Measurements from ENCODE around the gene RFTN1. TPM values are rescaled to one million over a fixed set of nuclear protein-coding genes. Genes with fewer than 3 reads are reported as not detected.

The RFTN1 gene
- total RNA-seq, 2 experiments from 2014 or later: 74.9 to 75.1 TPM

GRCh38 chr3:16362770-16363169 is 150.7 kb downstream of the RFTN1 start:
- no peak overlapping the region for H3K4me3 Mint-ChIP-seq
- H3K27me3 Mint-ChIP-seq: no peaks in the 10 kb centered on the region
- no peaks in the 10 kb centered on the region for H3K9me3 Mint-ChIP-seq
- peaks cover 5% of the 10 kb centered on the region for H3K4me1 Mint-ChIP-seq
- DNase-seq: no peak
- no peak overlapping the region for H3K27ac Mint-ChIP-seq
- POLR2A ChIA-PET: no interaction called here
- H3K36me3 Mint-ChIP-seq (ENCODE audit: low read depth): peaks cover 44% of the 10 kb centered on the region
- CTCF ChIA-PET: no interaction called here

GRCh38 chr3:16361087-16361486 is 152.4 kb downstream of the RFTN1 start:
- Mint-ChIP-seq H3K9me3 (no peaks in the 10 kb centered on the region), H3K4me3 (no peak overlapping the region), H3K4me1 (peaks cover 5% of the 10 kb centered on the region), H3K36me3 (ENCODE audit: low read depth) (peaks cover 47% of the 10 kb centered on the region), H3K27ac (no peak overlapping the region), H3K27me3 (no peaks in the 10 kb centered on the region)
- POLR2A ChIA-PET: interaction anchor here (1.1 kb wide), 1 partner anchor 10 kb away, joined by 3 read pairs; no protein-coding TSS in a partner anchor
- CTCF ChIA-PET: interaction anchor here (0.6 kb wide), 1 partner anchor 93 kb away, joined by 5 read pairs; no protein-coding TSS in a partner anchor
- no peak for DNase-seq

DNA sequence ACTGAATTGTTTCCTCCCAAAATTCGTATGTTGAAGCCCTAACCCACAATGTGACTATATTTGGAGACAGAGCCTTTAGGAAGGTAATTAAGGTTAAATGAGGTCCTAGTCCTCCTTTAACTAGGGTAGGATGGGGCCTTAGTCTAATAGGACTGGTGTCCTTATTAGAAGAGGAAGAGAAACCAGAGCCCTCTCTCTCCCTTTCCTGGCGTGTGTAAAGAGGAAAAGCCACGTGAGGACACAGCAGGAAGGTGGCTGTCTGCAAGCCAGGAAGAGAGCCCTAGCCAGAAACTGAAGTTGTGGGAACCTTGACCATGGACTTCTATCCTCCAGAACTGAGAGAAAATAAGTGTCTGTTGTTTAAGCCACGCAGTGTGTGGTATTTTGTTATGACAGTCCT is 154.2 kb downstream of the RFTN1 start:
- H3K9me3 Mint-ChIP-seq: no peaks in the 10 kb centered on the region
- H3K27ac Mint-ChIP-seq: no peak overlapping the region
- H3K4me1 Mint-ChIP-seq: peaks cover 5% of the 10 kb centered on the region
- H3K27me3 Mint-ChIP-seq: no peaks in the 10 kb centered on the region
- ChIA-PET CTCF (no interaction called here), POLR2A (no interaction called here)
- no peak for DNase-seq
- no peak overlapping the region for H3K4me3 Mint-ChIP-seq
- peaks cover 48% of the 10 kb centered on the region for H3K36me3 Mint-ChIP-seq (ENCODE audit: low read depth)

DNA sequence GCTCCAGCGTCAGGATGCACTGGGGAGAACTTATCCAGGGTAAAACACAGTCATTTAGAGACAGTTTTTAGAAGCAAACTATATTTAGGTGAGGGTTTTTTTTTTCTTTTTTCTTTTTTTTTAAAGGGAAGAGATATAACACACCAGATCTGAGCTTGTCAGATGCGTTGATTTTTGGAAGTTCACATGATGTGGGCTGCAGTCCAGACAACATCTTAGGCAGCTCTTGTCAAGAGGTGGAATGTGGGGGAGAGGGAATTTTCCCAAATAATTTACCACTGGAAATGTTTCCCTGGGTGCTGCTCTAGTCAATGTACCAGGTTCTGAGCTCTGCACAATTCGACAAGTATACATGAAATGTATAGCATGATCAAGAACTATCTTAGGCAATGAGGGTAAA is 155.2 kb downstream of the RFTN1 start:
- H3K27me3 Mint-ChIP-seq: no peaks in the 10 kb centered on the region
- DNase-seq: no peak
- H3K4me1 Mint-ChIP-seq: peaks cover 5% of the 10 kb centered on the region
- H3K36me3 Mint-ChIP-seq (ENCODE audit: low read depth): peaks cover 49% of the 10 kb centered on the region
- H3K9me3 Mint-ChIP-seq: no peaks in the 10 kb centered on the region
- H3K27ac Mint-ChIP-seq: no peak overlapping the region
- no peak overlapping the region for H3K4me3 Mint-ChIP-seq
- CTCF ChIA-PET: no interaction called here
- POLR2A ChIA-PET: no interaction called here

GRCh38 chr3:16357186-16358121 is 156.0 kb downstream of the RFTN1 start:
- no peaks in the 10 kb centered on the region for H3K27me3 Mint-ChIP-seq
- no peak overlapping the region for H3K27ac Mint-ChIP-seq
- no peak for DNase-seq
- peaks cover 7% of the 10 kb centered on the region for H3K4me1 Mint-ChIP-seq
- H3K36me3 Mint-ChIP-seq (ENCODE audit: low read depth): peaks cover 45% of the 10 kb centered on the region
- H3K4me3 Mint-ChIP-seq: no peak overlapping the region
- H3K9me3 Mint-ChIP-seq: no peaks in the 10 kb centered on the region
- POLR2A ChIA-PET: no interaction called here
- CTCF ChIA-PET: no interaction called here

DNA sequence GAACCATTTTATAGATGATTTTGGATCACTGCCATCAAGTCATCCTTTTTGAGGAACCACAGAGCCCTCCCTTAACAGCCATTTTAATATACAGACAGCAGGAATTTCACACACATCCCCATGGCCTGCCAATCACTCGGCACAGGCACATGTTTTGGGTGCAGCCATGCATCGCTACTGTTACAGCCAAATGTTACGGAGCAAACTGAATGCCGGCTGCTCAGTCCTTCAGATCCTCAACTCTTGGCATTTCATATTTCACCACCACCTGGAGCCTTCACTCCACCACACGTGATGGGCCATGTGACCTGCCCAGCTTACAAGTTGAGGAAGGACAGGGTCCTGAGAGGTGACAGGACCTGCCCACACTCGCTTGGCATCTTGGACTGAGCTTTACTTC is 157.7 kb downstream of the RFTN1 start:
- H3K27me3 Mint-ChIP-seq: no peaks in the 10 kb centered on the region
- peaks cover 9% of the 10 kb centered on the region for H3K4me1 Mint-ChIP-seq
- ChIA-PET POLR2A (no interaction called here), CTCF (no interaction called here)
- no peak overlapping the region for H3K4me3 Mint-ChIP-seq
- no peak overlapping the region for H3K27ac Mint-ChIP-seq
- DNase-seq: no peak
- H3K36me3 Mint-ChIP-seq (ENCODE audit: low read depth): peaks cover 42% of the 10 kb centered on the region
- no peaks in the 10 kb centered on the region for H3K9me3 Mint-ChIP-seq

DNA sequence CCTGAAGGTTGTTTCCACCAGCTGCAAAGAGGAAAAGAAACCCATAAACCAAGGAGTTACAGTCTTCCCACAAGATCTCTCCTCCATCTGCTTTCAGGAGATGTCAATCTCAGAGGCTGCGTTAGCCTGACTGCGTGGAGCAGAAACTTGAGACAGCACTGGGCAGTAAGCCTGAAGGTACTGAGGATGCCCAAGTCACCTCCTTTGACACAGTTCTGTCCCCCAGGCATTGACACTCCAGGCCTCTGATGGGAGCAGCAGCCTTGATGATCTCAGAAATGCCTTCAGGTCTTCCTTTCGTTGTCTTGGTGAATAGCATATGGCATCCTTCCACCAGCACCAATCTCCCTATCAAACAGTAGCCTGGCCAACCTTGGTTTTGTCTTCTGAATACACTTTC is 159.2 kb downstream of the RFTN1 start:
- POLR2A ChIA-PET: no interaction called here
- DNase-seq: no peak
- Mint-ChIP-seq H3K9me3 (no peaks in the 10 kb centered on the region), H3K4me1 (peaks cover 14% of the 10 kb centered on the region), H3K27ac (no peak overlapping the region), H3K4me3 (no peak overlapping the region), H3K36me3 (ENCODE audit: low read depth) (peaks cover 54% of the 10 kb centered on the region), H3K27me3 (no peaks in the 10 kb centered on the region)
- CTCF ChIA-PET: interaction anchor here (0.8 kb wide), 1 partner anchor 64 kb away, joined by 3 read pairs; no protein-coding TSS in a partner anchor

- Mint-ChIP-seq H3K36me3 (ENCODE audit: low read depth) (peaks cover 60% of the 10 kb centered on the region), H3K9me3 (no peaks in the 10 kb centered on the region), H3K27ac (no peak overlapping the region), H3K27me3 (no peaks in the 10 kb centered on the region), H3K4me3 (no peak overlapping the region), H3K4me1 (peaks cover 12% of the 10 kb centered on the region)
- ChIA-PET CTCF (no interaction called here), POLR2A (no interaction called here)
- no peak for DNase-seq
Measured at GRCh38 chr3:16352428-16352827, 161.1 kb downstream of the RFTN1 start.

DNA sequence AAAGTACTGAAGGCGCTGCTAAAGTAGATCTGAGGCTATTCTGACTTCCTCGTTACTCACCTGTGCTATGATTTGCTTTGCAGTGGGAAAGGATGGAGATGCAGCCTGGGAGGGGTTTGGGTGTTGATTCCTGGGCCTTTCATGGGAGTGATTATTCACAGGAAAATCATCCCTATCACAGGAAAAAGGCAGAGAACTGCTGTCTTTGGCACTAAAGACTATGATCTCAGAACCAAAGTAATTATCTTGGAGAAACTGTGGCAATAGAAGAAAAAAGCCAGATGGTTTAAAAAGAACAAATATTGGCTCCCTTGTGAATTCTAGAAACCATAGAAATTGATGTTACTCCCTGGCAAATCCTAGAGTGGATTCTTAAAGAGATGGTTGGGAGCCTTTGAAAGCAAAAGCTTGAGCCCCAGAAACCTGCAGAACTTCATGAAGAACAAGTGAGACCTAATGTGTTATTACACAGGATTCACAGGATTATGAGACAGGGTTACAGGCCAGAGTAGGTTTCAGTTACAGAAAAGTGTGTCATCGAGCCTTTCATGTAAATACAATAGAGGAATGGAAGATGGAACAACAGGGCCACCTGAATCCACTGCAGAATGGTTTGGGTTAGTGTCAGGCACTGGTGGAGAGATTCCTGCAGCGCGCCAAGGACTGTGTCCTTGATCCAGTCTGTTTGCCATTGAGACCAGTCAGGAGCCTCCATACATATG is 162.7 kb downstream of the RFTN1 start:
- peaks cover 64% of the 10 kb centered on the region for H3K36me3 Mint-ChIP-seq (ENCODE audit: low read depth)
- H3K27me3 Mint-ChIP-seq: no peaks in the 10 kb centered on the region
- CTCF ChIA-PET: no interaction called here
- no peak for DNase-seq
- POLR2A ChIA-PET: no interaction called here
- H3K9me3 Mint-ChIP-seq: no peaks in the 10 kb centered on the region
- H3K27ac Mint-ChIP-seq: no peak overlapping the region
- H3K4me1 Mint-ChIP-seq: peaks cover 14% of the 10 kb centered on the region
- no peak overlapping the region for H3K4me3 Mint-ChIP-seq

DNA sequence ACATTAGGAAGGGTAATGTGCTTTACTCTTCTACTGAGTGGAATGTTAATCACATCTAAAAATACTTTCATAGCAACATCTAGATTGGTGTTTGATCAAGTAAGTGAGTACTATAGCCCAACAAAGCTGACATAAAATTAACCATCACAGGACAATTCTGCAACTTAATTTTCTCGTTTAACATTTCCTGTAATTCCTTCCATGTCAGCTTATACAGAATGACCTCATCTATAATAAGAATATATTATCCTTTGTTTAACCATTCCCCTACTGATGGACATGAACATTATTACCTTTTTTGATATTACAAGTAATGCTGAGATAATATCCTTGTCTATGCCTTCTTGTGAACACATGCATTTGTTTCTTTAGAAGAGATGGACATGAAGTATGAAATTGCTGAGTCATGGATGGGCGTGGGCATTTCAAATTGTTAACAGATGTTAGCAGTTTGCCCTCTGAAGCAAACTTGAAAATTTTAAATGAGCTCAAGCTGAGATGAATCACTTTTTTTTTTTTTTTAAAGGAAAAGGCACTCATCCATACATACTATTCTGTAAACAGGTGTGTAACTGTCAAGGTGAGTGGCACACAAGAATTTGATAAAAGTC is 163.4 kb downstream of the RFTN1 start:
- H3K27me3 Mint-ChIP-seq: no peaks in the 10 kb centered on the region
- POLR2A ChIA-PET: no interaction called here
- H3K4me1 Mint-ChIP-seq: peaks cover 14% of the 10 kb centered on the region
- H3K27ac Mint-ChIP-seq: peak overlapping the region; percentile 18
- peaks cover 68% of the 10 kb centered on the region for H3K36me3 Mint-ChIP-seq (ENCODE audit: low read depth)
- no peaks in the 10 kb centered on the region for H3K9me3 Mint-ChIP-seq
- CTCF ChIA-PET: no interaction called here
- H3K4me3 Mint-ChIP-seq: no peak overlapping the region
- DNase-seq: no peak

DNA sequence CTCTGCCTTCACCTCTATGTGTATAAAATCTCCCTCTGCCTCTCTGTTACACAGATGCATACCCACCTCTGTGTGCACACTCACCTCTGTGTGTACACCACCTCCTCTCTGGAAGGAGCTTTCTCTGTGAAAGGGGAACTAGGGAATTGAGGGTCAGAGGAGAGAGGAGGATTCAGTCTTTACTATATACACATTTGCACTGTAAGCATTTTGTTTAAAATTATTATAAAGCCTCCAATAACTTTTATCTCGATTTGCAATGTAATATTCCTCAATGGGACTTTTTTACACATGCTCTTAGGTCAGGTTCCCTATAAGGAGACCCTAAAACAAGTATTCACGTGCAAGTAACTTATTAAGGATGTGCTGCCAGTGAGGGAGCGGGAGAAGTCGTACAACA is 166.0 kb downstream of the RFTN1 start:
- H3K4me1 Mint-ChIP-seq: peaks cover 21% of the 10 kb centered on the region
- CTCF ChIA-PET: no interaction called here
- no peak for DNase-seq

DNA sequence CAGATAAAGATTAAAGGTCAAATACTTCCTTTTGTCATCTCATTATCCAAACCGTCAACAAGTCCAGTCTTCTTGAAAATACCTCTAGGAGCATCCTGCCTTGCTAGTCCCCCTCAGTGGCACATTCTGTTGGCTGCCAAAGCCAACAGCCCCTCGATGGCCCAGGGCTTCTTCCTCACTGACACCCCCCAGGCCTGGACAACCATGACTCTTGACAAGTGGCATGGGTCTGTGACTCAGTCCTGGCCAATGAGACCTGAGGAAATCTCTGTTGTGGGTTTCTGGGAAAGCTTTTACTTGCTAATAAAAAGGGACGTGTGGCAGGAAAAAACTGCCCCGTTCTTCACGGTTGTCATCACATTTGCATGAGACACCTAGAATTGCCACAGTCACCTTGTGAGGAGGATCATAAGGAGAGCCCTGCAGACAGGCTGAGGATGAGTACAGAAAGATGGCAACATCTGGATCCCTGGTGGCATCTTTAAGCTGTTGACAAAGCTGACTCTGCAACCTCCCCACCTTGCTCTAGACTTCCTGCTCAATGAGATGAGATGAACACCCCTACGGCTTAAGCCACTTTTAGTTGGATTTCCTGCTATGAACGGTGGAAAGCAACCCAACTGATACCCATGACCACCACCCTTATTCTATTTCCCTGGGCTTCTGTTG is 167.0 kb downstream of the RFTN1 start:
- POLR2A ChIA-PET: no interaction called here
- H3K27me3 Mint-ChIP-seq: no peaks in the 10 kb centered on the region
- CTCF ChIA-PET: no interaction called here
- H3K27ac Mint-ChIP-seq: no peak overlapping the region
- peaks cover 21% of the 10 kb centered on the region for H3K4me1 Mint-ChIP-seq
- DNase-seq: no peak
- H3K4me3 Mint-ChIP-seq: no peak overlapping the region
- H3K36me3 Mint-ChIP-seq (ENCODE audit: low read depth): peaks cover 74% of the 10 kb centered on the region
- H3K9me3 Mint-ChIP-seq: no peaks in the 10 kb centered on the region

More for the DNA sequence above, 166.0 kb downstream of the RFTN1 start:
- Mint-ChIP-seq H3K36me3 (ENCODE audit: low read depth) (peaks cover 74% of the 10 kb centered on the region), H3K27me3 (no peaks in the 10 kb centered on the region), H3K4me3 (no peak overlapping the region), H3K27ac (no peak overlapping the region), H3K9me3 (no peaks in the 10 kb centered on the region)
- POLR2A ChIA-PET: no interaction called here

DNA sequence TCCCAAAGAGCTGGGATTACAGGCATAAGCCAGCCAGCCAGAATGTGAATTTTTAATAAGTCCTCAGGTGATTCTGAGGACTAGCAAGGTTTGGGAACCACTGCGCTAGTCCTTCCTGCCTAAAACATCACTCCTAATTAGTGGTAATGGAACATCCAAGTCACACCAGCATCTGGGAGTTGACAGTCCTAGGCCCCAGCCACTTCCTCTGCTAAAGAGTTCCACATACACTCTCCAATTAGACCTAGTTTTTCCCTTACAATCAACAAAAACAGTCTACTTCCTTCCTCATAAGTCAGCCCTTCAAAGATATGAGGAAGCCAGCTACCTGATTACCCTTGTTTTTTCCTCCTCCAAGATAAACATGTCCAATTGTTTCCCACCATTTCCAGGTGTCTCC is 170.4 kb downstream of the RFTN1 start:
- H3K27ac Mint-ChIP-seq: peak overlapping the region; percentile 18
- H3K4me1 Mint-ChIP-seq: peaks cover 32% of the 10 kb centered on the region
- H3K36me3 Mint-ChIP-seq (ENCODE audit: low read depth): peaks cover 55% of the 10 kb centered on the region
- ChIA-PET CTCF (no interaction called here), POLR2A (no interaction called here)
- no peaks in the 10 kb centered on the region for H3K9me3 Mint-ChIP-seq
- no peaks in the 10 kb centered on the region for H3K27me3 Mint-ChIP-seq
- no peak for DNase-seq
- no peak overlapping the region for H3K4me3 Mint-ChIP-seq

All from activated CD4-positive, alpha-beta memory T cell treated with anti-CD3 and anti-CD28 coated beads, Interleukin-2, amount 10 ng/mL, durations not matched to agents 7 days and 5 days (primary cell).